ENCODE results near the gene SLMAP.

SLMAP gene

DNA sequence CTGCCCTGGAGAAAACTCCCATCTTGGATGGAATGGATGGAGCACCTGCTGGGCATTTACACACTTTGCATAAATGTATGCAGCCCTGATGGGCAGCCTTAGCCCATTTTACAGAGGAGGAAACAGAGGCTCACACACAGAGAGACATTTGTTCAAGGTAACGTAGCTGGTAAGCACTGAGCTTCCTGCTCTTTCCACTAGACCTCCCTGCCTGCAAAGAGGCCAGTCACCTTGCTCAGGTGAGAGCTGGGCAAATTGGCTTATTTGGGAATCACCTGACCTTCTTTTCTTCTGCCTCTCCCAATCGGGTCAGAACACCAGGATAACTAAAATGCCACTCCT lies 200.7 kb downstream of the SLMAP start:
- Histone ChIP-seq H3F3A (ENCODE audit: insufficient read depth) (no peaks in the 10 kb centered on the region), H3K4me3 (ENCODE audit: insufficient read depth, low read length, poor library complexity, severe bottlenecking) (no peak overlapping the region), H3K27ac (ENCODE audit: low read depth, low read length) (no peak overlapping the region), H3K9me2 (replicated peaks; ENCODE audit: insufficient read depth, low read length) (no peaks in the 10 kb centered on the region), H3K9ac (ENCODE audit: low read length) (no peak overlapping the region), H3K36me3 (ENCODE audit: low read length) (no peaks in the 10 kb centered on the region), H4K20me1 (ENCODE audit: low read depth, low read length) (no peaks in the 10 kb centered on the region), H3K9me3 (ENCODE audit: insufficient read depth, low read length) (no peaks in the 10 kb centered on the region), H3K4me2 (ENCODE audit: low read depth, low read length, poor library complexity, severe bottlenecking) (no peak overlapping the region), H2AFZ (ENCODE audit: low read depth, low read length, severe bottlenecking) (no peak overlapping the region), H3K79me2 (ENCODE audit: insufficient read depth, low read length) (no peaks in the 10 kb centered on the region), H3K27me3 (ENCODE audit: low read length) (no peaks in the 10 kb centered on the region)
- TF ChIP-seq, protein P1, sequence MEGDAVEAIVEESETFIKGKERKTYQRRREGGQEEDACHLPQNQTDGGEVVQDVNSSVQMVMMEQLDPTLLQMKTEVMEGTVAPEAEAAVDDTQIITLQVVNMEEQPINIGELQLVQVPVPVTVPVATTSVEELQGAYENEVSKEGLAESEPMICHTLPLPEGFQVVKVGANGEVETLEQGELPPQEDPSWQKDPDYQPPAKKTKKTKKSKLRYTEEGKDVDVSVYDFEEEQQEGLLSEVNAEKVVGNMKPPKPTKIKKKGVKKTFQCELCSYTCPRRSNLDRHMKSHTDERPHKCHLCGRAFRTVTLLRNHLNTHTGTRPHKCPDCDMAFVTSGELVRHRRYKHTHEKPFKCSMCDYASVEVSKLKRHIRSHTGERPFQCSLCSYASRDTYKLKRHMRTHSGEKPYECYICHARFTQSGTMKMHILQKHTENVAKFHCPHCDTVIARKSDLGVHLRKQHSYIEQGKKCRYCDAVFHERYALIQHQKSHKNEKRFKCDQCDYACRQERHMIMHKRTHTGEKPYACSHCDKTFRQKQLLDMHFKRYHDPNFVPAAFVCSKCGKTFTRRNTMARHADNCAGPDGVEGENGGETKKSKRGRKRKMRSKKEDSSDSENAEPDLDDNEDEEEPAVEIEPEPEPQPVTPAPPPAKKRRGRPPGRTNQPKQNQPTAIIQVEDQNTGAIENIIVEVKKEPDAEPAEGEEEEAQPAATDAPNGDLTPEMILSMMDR (IDR thresholded peaks at IDR 0.05; ENCODE audit: insufficient read depth, low read length, poor library complexity, severe bottlenecking): no peak
- TF ChIP-seq EZH2phosphoT487 (conservative IDR thresholded peaks at IDR 0.05; ENCODE audit: low read length): no peak

DNA sequence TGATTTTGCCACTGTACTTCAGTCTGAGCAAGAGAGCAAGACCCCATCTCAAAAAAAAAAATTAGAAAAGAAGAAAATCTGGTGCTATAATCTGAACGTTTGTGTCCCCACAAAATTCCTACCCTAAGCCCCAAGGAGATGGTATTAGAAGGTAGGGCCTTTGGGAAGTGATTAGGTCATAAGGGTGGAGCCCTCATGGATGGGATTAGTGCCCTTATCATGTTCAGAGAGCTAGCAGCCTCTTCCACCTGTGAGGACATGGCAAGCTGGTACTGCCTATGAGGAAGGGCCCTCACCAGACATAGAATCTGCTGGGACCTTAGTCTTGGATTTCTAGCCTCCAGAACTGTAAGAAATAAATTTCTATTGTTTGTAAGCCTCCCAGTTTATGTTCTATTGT lies 201.7 kb downstream of the SLMAP start:
- no peaks in the 10 kb centered on the region for H3K79me2 ChIP-seq (ENCODE audit: insufficient read depth, low read length)
- H3K36me3 ChIP-seq (ENCODE audit: low read length): no peaks in the 10 kb centered on the region
- no peaks in the 10 kb centered on the region for H3K9me2 ChIP-seq (replicated peaks; ENCODE audit: insufficient read depth, low read length)
- H3K4me2 ChIP-seq (ENCODE audit: low read depth, low read length, poor library complexity, severe bottlenecking): no peak overlapping the region
- H3K27me3 ChIP-seq (ENCODE audit: low read length): no peaks in the 10 kb centered on the region
- TF ChIP-seq, protein P1 (IDR thresholded peaks at IDR 0.05; ENCODE audit: insufficient read depth, low read length, poor library complexity, severe bottlenecking): no peak
- TF ChIP-seq EZH2phosphoT487 (conservative IDR thresholded peaks at IDR 0.05; ENCODE audit: low read length): no peak
- H4K20me1 ChIP-seq (ENCODE audit: low read depth, low read length): no peaks in the 10 kb centered on the region
- H3K9me3 ChIP-seq (ENCODE audit: insufficient read depth, low read length): no peaks in the 10 kb centered on the region
- no peaks in the 10 kb centered on the region for H3F3A ChIP-seq (ENCODE audit: insufficient read depth)
- H3K4me3 ChIP-seq (ENCODE audit: insufficient read depth, low read length, poor library complexity, severe bottlenecking): no peak overlapping the region
- no peak overlapping the region for H3K27ac ChIP-seq (ENCODE audit: low read depth, low read length)
- H3K9ac ChIP-seq (ENCODE audit: low read length): no peak overlapping the region
- no peak overlapping the region for H2AFZ ChIP-seq (ENCODE audit: low read depth, low read length, severe bottlenecking)

DNA sequence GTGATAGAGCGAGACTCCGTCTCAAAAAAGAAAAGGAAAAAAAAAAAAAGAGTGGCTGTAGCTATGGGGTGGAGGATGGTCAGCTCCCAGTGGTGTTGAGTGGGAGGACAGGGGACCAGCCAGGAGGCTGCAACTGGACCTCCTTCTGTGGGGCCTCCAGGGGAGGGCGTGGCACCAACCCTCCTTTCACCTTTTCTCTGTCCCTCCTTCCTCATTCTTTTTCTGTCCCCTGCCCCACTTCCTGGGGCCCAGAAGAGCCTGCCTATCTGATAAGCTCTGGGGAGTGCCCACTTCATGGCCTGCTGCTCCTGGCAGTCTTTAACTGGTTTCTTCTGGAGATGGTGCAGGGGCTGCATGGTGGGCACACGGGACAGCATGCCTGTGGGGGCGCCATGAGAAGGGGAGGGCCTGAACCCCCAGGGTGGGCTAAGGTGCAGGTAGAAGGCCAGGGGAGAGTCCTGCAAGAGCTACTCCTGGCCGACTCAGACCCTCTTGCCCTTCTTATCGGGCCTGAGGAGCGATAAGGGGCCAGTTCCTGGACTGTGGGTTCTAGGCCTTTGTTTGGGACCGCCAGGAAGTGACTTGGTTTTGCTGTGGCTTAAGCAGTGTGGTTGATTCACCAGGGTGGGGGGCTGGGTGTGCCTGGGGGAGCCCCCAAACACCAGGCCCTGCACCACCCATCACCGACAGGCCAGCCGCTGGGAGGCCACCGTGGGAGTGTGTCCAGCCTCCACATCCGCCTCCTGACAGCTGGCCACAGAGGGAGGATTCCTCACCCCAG lies 202.7 kb downstream of the SLMAP start:
- H2AFZ ChIP-seq (ENCODE audit: low read depth, low read length, severe bottlenecking): no peak overlapping the region
- no peak overlapping the region for H3K4me2 ChIP-seq (ENCODE audit: low read depth, low read length, poor library complexity, severe bottlenecking)
- H3K27me3 ChIP-seq (ENCODE audit: low read length): no peaks in the 10 kb centered on the region
- no peaks in the 10 kb centered on the region for H3K9me3 ChIP-seq (ENCODE audit: insufficient read depth, low read length)
- no peaks in the 10 kb centered on the region for H3K9me2 ChIP-seq (replicated peaks; ENCODE audit: insufficient read depth, low read length)
- no peak overlapping the region for H3K27ac ChIP-seq (ENCODE audit: low read depth, low read length)
- H3K36me3 ChIP-seq (ENCODE audit: low read length): no peaks in the 10 kb centered on the region
- no peak for TF ChIP-seq EZH2phosphoT487 (conservative IDR thresholded peaks at IDR 0.05; ENCODE audit: low read length)
- TF ChIP-seq, protein P1 (IDR thresholded peaks at IDR 0.05; ENCODE audit: insufficient read depth, low read length, poor library complexity, severe bottlenecking): no peak
- no peak overlapping the region for H3K4me3 ChIP-seq (ENCODE audit: insufficient read depth, low read length, poor library complexity, severe bottlenecking)
- no peak overlapping the region for H3K9ac ChIP-seq (ENCODE audit: low read length)
- H4K20me1 ChIP-seq (ENCODE audit: low read depth, low read length): no peaks in the 10 kb centered on the region
- no peaks in the 10 kb centered on the region for H3K79me2 ChIP-seq (ENCODE audit: insufficient read depth, low read length)
- H3F3A ChIP-seq (ENCODE audit: insufficient read depth): no peaks in the 10 kb centered on the region
